B cell (primary cell): Measurements from ENCODE around the gene NCAPG2.

Source experiments
- EZH2 ChIP-seq: IDR thresholded peaks from 2 replicates; pipeline ENCODE4 v1.6.1; 2012; ENCODE audit warnings: borderline replicate concordance, low read depth, mild to moderate bottlenecking, moderate library complexity, low read length; ENCODE audit not compliant: insufficient read depth, poor library complexity, severe bottlenecking
- TF ChIP-seq, protein P1 (sequence below): fragments of 200-600 bp; IDR thresholded peaks from one replicate; pipeline ENCODE4 v1.8.0; 2022; ENCODE audit warnings: antibody characterized with exemption, mild to moderate bottlenecking

- TF ChIP-seq, protein P1, sequence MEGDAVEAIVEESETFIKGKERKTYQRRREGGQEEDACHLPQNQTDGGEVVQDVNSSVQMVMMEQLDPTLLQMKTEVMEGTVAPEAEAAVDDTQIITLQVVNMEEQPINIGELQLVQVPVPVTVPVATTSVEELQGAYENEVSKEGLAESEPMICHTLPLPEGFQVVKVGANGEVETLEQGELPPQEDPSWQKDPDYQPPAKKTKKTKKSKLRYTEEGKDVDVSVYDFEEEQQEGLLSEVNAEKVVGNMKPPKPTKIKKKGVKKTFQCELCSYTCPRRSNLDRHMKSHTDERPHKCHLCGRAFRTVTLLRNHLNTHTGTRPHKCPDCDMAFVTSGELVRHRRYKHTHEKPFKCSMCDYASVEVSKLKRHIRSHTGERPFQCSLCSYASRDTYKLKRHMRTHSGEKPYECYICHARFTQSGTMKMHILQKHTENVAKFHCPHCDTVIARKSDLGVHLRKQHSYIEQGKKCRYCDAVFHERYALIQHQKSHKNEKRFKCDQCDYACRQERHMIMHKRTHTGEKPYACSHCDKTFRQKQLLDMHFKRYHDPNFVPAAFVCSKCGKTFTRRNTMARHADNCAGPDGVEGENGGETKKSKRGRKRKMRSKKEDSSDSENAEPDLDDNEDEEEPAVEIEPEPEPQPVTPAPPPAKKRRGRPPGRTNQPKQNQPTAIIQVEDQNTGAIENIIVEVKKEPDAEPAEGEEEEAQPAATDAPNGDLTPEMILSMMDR = no peak
- TF ChIP-seq EZH2 = no peak
Observed at GRCh38 chr7:158705234-158705850, 738 bp upstream of the NCAPG2 start.
